GM21825 (cell line): ENCODE measurements around the gene SLC7A9.
"Not testable (repeated sequence)": the region's sequence is repeated elsewhere in the genome, so short reads cannot be mapped to it uniquely, and the experiment has no call there.

Experiments used
- ATAC-seq: cut with Tn5 transposase; IDR thresholded peaks from one replicate; pipeline ENCODE4 v1.9.1; 2021; ENCODE audit warnings: mild to moderate bottlenecking, moderate library complexity; ENCODE audit not compliant: unreplicated experiment

SLC7A9 gene

GRCh38 chr19:32865326-32865725, 4.2 kb downstream of the SLC7A9 start:
- no peak for ATAC-seq

GRCh38 chr19:32864318-32865007, 5.1 kb downstream of the SLC7A9 start:
- ATAC-seq = no peak

- no peak for ATAC-seq
These were observed 5.7 kb downstream of the SLC7A9 start for GRCh38 chr19:32863841-32864240.

GRCh38 chr19:32863301-32863700, 6.3 kb downstream of the SLC7A9 start:
- no peak for ATAC-seq

GRCh38 chr19:32862741-32863140, 6.8 kb downstream of the SLC7A9 start:
- ATAC-seq = no peak

GRCh38 chr19:32862173-32862572, 7.4 kb downstream of the SLC7A9 start:
- ATAC-seq = no peak

- no peak for ATAC-seq
These were observed 8.0 kb downstream of the SLC7A9 start for GRCh38 chr19:32861596-32861995.

- no peak for ATAC-seq
These were observed 10.0 kb downstream of the SLC7A9 start for GRCh38 chr19:32859591-32859990.

- no peak for ATAC-seq
These were observed 11.0 kb downstream of the SLC7A9 start for GRCh38 chr19:32858559-32858958.

- ATAC-seq = no peak
These were observed 11.4 kb downstream of the SLC7A9 start for GRCh38 chr19:32858155-32858554.

- ATAC-seq = no peak
These were observed 12.0 kb downstream of the SLC7A9 start for GRCh38 chr19:32857584-32857983.

- ATAC-seq = not testable (repeated sequence)
These were observed 12.7 kb downstream of the SLC7A9 start for GRCh38 chr19:32856818-32857217.

GRCh38 chr19:32852216-32852615, 17.4 kb downstream of the SLC7A9 start:
- ATAC-seq = no peak

- ATAC-seq = not testable (repeated sequence)
These were observed 21.5 kb downstream of the SLC7A9 start for GRCh38 chr19:32848035-32848434.

GRCh38 chr19:32843716-32844245, 25.8 kb downstream of the SLC7A9 start:
- no peak for ATAC-seq

- no peak for ATAC-seq
These were observed 27.5 kb downstream of the SLC7A9 start for GRCh38 chr19:32842061-32842460.

GRCh38 chr19:32837531-32837930, 32.0 kb downstream of the SLC7A9 start:
- no peak for ATAC-seq

GRCh38 chr19:32833388-32833787, 36.2 kb downstream of the SLC7A9 start:
- ATAC-seq = not testable (repeated sequence)

GRCh38 chr19:32832825-32833224, 36.7 kb downstream of the SLC7A9 start:
- ATAC-seq = not testable (repeated sequence)

GRCh38 chr19:32832094-32832493, 37.5 kb downstream of the SLC7A9 start:
- ATAC-seq = not testable (repeated sequence)

- no peak for ATAC-seq
These were observed 38.0 kb downstream of the SLC7A9 start for GRCh38 chr19:32831611-32832010.

GRCh38 chr19:32830231-32831014, 39.1 kb downstream of the SLC7A9 start:
- no peak for ATAC-seq
